H1 (cell line): ENCODE data around the gene H1-8. TPM values are rescaled to one million over a fixed set of nuclear protein-coding genes. Genes with fewer than 3 reads are reported as not detected.

ENCODE experiments used
- CTCF ChIA-PET: fragments of 300-600 bp; sonication (Branson Sonifier 250); formaldehyde crosslinking; loops from one replicate; lab custom pipeline; 2021; ENCODE audit not compliant: partially characterized antibody; lab: Charles Lee
- POLR2A ChIA-PET: fragments of 300-600 bp; sonication (Branson Sonifier 250); formaldehyde crosslinking; loops from one replicate; lab custom pipeline; 2021; ENCODE audit warnings: inconsistent platforms; ENCODE audit not compliant: partially characterized antibody; lab: Charles Lee
- DNase-seq, 2 experiments: peaks; one replicate each; pipeline versions ENCODE4 v3.0.0 to v3.0.0-alpha.2; 2010 to 2022; ENCODE audit warnings: low spot score in 2 of 2, low read depth in 1 of 2, mixed read lengths in 1 of 2
- FAIRE-seq: peaks from 2 replicates; lab custom pipeline; 2011; peaks lifted over from hg19 to GRCh38; lab: Jason Lieb, UNC
- H2AFZ ChIP-seq: 2 replicates; pipeline ENCODE4 v1.8.1; 2012; ENCODE audit warnings: low read length, inconsistent platforms
- H2AK5ac ChIP-seq: 2 replicates; pipeline ENCODE4 v1.6.1; 2013; ENCODE audit warnings: low read depth, low read length
- H2BK120ac ChIP-seq: replicated peaks from 2 replicates; pipeline ENCODE3; 2013; ENCODE audit warnings: low read depth, low read length, inconsistent platforms
- H2BK12ac ChIP-seq: 2 replicates; pipeline ENCODE4 v1.6.1; 2013; ENCODE audit warnings: low read depth, low read length
- H2BK15ac ChIP-seq: 2 replicates; pipeline ENCODE4 v1.6.1; 2013; ENCODE audit warnings: low read length
- H2BK20ac ChIP-seq: 2 replicates; pipeline ENCODE4 v1.6.1; 2013; ENCODE audit warnings: low read length
- H2BK5ac ChIP-seq: 2 replicates; pipeline ENCODE4 v1.6.1; 2013; ENCODE audit warnings: low read depth, low read length
- H3K14ac ChIP-seq: 2 replicates; pipeline ENCODE4 v1.6.1; 2013; ENCODE audit warnings: inconsistent platforms; ENCODE audit not compliant: insufficient read length
- H3K18ac ChIP-seq: 2 replicates; pipeline ENCODE4 v1.6.1; 2013; ENCODE audit warnings: low read length; ENCODE audit errors: extremely low read depth
- H3K23ac ChIP-seq: 2 replicates; pipeline ENCODE4 v1.6.1; 2013; ENCODE audit warnings: inconsistent platforms; ENCODE audit not compliant: insufficient read length
- H3K23me2 ChIP-seq: 2 replicates; pipeline ENCODE4 v1.6.1; 2013; ENCODE audit warnings: low read depth, low read length
- H3K27ac ChIP-seq: 2 replicates; pipeline ENCODE4 v1.6.1; 2011; ENCODE audit warnings: low read depth, low read length, inconsistent platforms
- H3K27me3 ChIP-seq, 4 experiments: replicated peaks in 1 of 4; 1 replicate in 1 of 4; 2 replicates in 3 of 4; pipeline versions ENCODE4 v1.6.1 to v1.8.1; 2011 to 2013; ENCODE audit warnings: low read length in 3 of 4, mild to moderate bottlenecking in 3 of 4, inconsistent platforms in 2 of 4, mixed read lengths in 2 of 4, moderate library complexity in 1 of 4; ENCODE audit not compliant: control insufficient read depth in 3 of 4, insufficient read depth in 3 of 4; ENCODE audit errors: extremely low read depth in 1 of 4
- H3K36me3 ChIP-seq, 4 experiments: 2 replicates each; pipeline versions ENCODE4 v1.6.1 to v1.8.1; 2011 to 2013; ENCODE audit warnings: mild to moderate bottlenecking in 4 of 4, low read length in 3 of 4, moderate library complexity in 2 of 4, control low read depth in 1 of 4, inconsistent platforms in 1 of 4; ENCODE audit not compliant: insufficient read depth in 4 of 4, control insufficient read depth in 2 of 4
- H3K4ac ChIP-seq: replicated peaks from 2 replicates; pipeline ENCODE3; 2013; ENCODE audit warnings: low read length, low read depth, mixed read lengths, inconsistent platforms; ENCODE audit not compliant: insufficient read length
- H3K4me1 ChIP-seq, 4 experiments: replicated peaks in 1 of 4; 1 replicate in 1 of 4; 2 replicates in 3 of 4; pipeline versions ENCODE4 v1.6.1 to v1.8.1; 2011 to 2013; ENCODE audit warnings: low read length in 3 of 4, inconsistent platforms in 2 of 4, mixed read lengths in 1 of 4; ENCODE audit not compliant: insufficient read depth in 4 of 4, control insufficient read depth in 3 of 4
- H3K4me2 ChIP-seq, 2 experiments: 2 replicates each; pipeline versions ENCODE4 v1.6.1 to v1.8.1; 2011 to 2013; ENCODE audit warnings: low read depth in 2 of 2, low read length in 2 of 2, control low read depth in 1 of 2, inconsistent platforms in 1 of 2, mild to moderate bottlenecking in 1 of 2; ENCODE audit not compliant: insufficient read depth in 1 of 2
- H3K4me3 ChIP-seq, 4 experiments: fragments of 200-600, 300-600 bp in 1 of 4; sonication (generic), shearing (Covaris generic), sonication (Bioruptor Twin) in 1 of 4; 2 replicates each; pipeline versions ENCODE4 v1.5.1 to v1.8.1; 2011 to 2016; ENCODE audit warnings: low read length in 4 of 4, low read depth in 3 of 4, control low read depth in 2 of 4, inconsistent platforms in 2 of 4, mild to moderate bottlenecking in 2 of 4, mixed read lengths in 1 of 4, moderate library complexity in 1 of 4; ENCODE audit not compliant: insufficient read depth in 2 of 4; ENCODE audit errors: extremely low read depth in 1 of 4
- H3K56ac ChIP-seq: replicated peaks from 2 replicates; pipeline ENCODE3; 2013; ENCODE audit warnings: low read depth, mild to moderate bottlenecking, mixed read lengths, low read length, inconsistent platforms; ENCODE audit not compliant: insufficient read length
- H3K79me1 ChIP-seq: 2 replicates; pipeline ENCODE4 v1.6.1; 2013; ENCODE audit warnings: low read depth, low read length, control low read depth
- H3K79me2 ChIP-seq, 2 experiments: 2 replicates each; pipeline versions ENCODE4 v1.6.1 to v1.8.1; 2012 to 2013; ENCODE audit warnings: low read length in 2 of 2, mild to moderate bottlenecking in 2 of 2, inconsistent platforms in 1 of 2; ENCODE audit not compliant: insufficient read depth in 2 of 2, control insufficient read depth in 1 of 2
- H3K9ac ChIP-seq, 4 experiments: replicated peaks in 1 of 4; 1 replicate in 1 of 4; 2 replicates in 3 of 4; pipeline versions ENCODE4 v1.6.1 to v1.8.1; 2011 to 2013; ENCODE audit warnings: low read depth in 3 of 4, low read length in 3 of 4, control low read depth in 2 of 4, mild to moderate bottlenecking in 2 of 4, moderate library complexity in 2 of 4, inconsistent platforms in 1 of 4; ENCODE audit errors: extremely low read depth in 1 of 4
- H3K9me3 ChIP-seq, 2 experiments: 2 replicates each; pipeline versions ENCODE4 v1.6.1 to v1.8.1; 2012 to 2013; ENCODE audit warnings: mild to moderate bottlenecking in 2 of 2, moderate library complexity in 2 of 2, control low read depth in 1 of 2, inconsistent platforms in 1 of 2, low read depth in 1 of 2, low read length in 1 of 2, mixed read lengths in 1 of 2; ENCODE audit not compliant: insufficient read depth in 2 of 2
- H4K20me1 ChIP-seq, 2 experiments: replicated peaks in 1 of 2; 2 replicates each; pipeline versions ENCODE3 to v1.8.1; 2011 to 2013; ENCODE audit warnings: inconsistent platforms in 2 of 2, low read length in 2 of 2, mild to moderate bottlenecking in 1 of 2; ENCODE audit not compliant: insufficient read depth in 2 of 2, control insufficient read depth in 1 of 2
- H4K5ac ChIP-seq: 2 replicates; pipeline ENCODE4 v1.6.1; 2013; ENCODE audit warnings: low read length, low read depth, mixed read lengths, inconsistent platforms; ENCODE audit not compliant: insufficient read length
- H4K8ac ChIP-seq: 2 replicates; pipeline ENCODE4 v1.8.0; 2013; ENCODE audit warnings: mild to moderate bottlenecking, moderate library complexity, low read length, inconsistent platforms; ENCODE audit not compliant: insufficient read depth; ENCODE audit errors: extremely low read depth
- H4K91ac ChIP-seq: replicated peaks from 2 replicates; pipeline ENCODE3; 2013; ENCODE audit warnings: low read length, mixed read lengths, inconsistent platforms; ENCODE audit not compliant: insufficient read length
- BACH1 ChIP-seq: IDR thresholded peaks from 2 replicates; pipeline ENCODE4 v1.6.1; 2012; ENCODE audit warnings: low read length, improper control_type of control experiment
- CBX5 ChIP-seq: fragments of 300-800, 300-1000 bp; sonication (generic); IDR thresholded peaks from 2 replicates; pipeline ENCODE4 v1.7.1; 2016; ENCODE audit warnings: antibody characterized with exemption, low read length, low read depth
- EZH2 ChIP-seq: fragments of 200-600 bp; sonication (generic); IDR thresholded peaks from 2 replicates; pipeline ENCODE4 v1.7.1; 2012; ENCODE audit warnings: low read depth, mild to moderate bottlenecking, moderate library complexity, low read length, inconsistent platforms; ENCODE audit not compliant: severe bottlenecking
- KDM1A ChIP-seq: fragments of 200-600, 300-600 bp; sonication (generic); IDR thresholded peaks from 2 replicates; pipeline ENCODE4 v1.7.1; 2016; ENCODE audit warnings: mild to moderate bottlenecking, low read length, borderline replicate concordance
- KDM5A ChIP-seq: fragments of 200-600 bp; IDR thresholded peaks from 2 replicates; pipeline ENCODE4 v1.7.1; 2012; ENCODE audit warnings: mild to moderate bottlenecking, low read length, inconsistent platforms, mixed read lengths
- MAX ChIP-seq: IDR thresholded peaks from 2 replicates; pipeline ENCODE4 v1.6.1; 2012; ENCODE audit warnings: inconsistent platforms
- NRF1 ChIP-seq: IDR thresholded peaks from 2 replicates; pipeline ENCODE4 v1.6.1; 2011; ENCODE audit warnings: mild to moderate bottlenecking, low read depth, low read length, improper control_type of control experiment
- POU5F1 ChIP-seq: IDR thresholded peaks from 2 replicates; pipeline ENCODE4 v1.6.1; 2011; ENCODE audit warnings: low read depth, mild to moderate bottlenecking, low read length, moderate library complexity
- RAD21 ChIP-seq, 2 experiments: IDR thresholded peaks in 1 of 2; conservative IDR thresholded peaks in 1 of 2; 2 replicates each; pipeline ENCODE4 v1.6.1; 2011; ENCODE audit warnings: low read depth in 2 of 2, low read length in 2 of 2, improper control_type of control experiment in 1 of 2, inconsistent platforms in 1 of 2, mild to moderate bottlenecking in 1 of 2, moderate library complexity in 1 of 2
- RNF2 ChIP-seq: fragments of 200-900, 300-1000 bp; sonication (generic); IDR thresholded peaks from 2 replicates; pipeline ENCODE4 v1.7.1; 2016; ENCODE audit warnings: borderline replicate concordance, low read depth, mild to moderate bottlenecking, antibody characterized with exemption, low read length; ENCODE audit not compliant: poor library complexity, severe bottlenecking; ENCODE audit errors: missing control alignments
- SP2 ChIP-seq: IDR thresholded peaks from 2 replicates; pipeline ENCODE4 v1.6.1; 2012; ENCODE audit warnings: mild to moderate bottlenecking, low read length, inconsistent platforms
- SUZ12 ChIP-seq: fragments of 200-600 bp; sonication (generic); IDR thresholded peaks from 2 replicates; pipeline ENCODE4 v1.6.1; 2012; ENCODE audit warnings: mild to moderate bottlenecking, inconsistent platforms, low read length, moderate library complexity, mixed read lengths
- TBP ChIP-seq: IDR thresholded peaks from 2 replicates; pipeline ENCODE4 v1.6.1; 2011; ENCODE audit warnings: low read depth, low read length, improper control_type of control experiment
- YY1 ChIP-seq: IDR thresholded peaks from 2 replicates; pipeline ENCODE4 v1.6.1; 2011; ENCODE audit warnings: low read depth, mild to moderate bottlenecking, low read length
- WGBS, 2 experiments: shearing (Covaris generic) in 1 of 2; methylation state at CpG; one replicate each; pipeline versions ENCODE4 v1.1.6 to v1.1.7; 2013 to 2015; ENCODE audit warnings: low lambda C conversion rate in 2 of 2, mixed read lengths in 2 of 2, inconsistent platforms in 1 of 2, low coverage in 1 of 2, missing lambda C conversion rate in 1 of 2; ENCODE audit not compliant: insufficient replicate concordance in 2 of 2, insufficient coverage in 1 of 2, insufficient read length in 1 of 2; ENCODE audit errors: extremely low coverage in 1 of 2, missing lambda C conversion rate in 1 of 2; 5-methylcytosine and 5-hydroxymethylcytosine counted together
- polyA plus RNA-seq, 7 experiments: library from polyadenylated mRNA; depleted of rRNA in 3 of 7; stranded (reverse) in 5 of 7; unstranded in 2 of 7; fragments of >200 nt in 5 of 7; fragments of 200-250 nt in 2 of 7; gene quantifications; 1 replicate in 5 of 7; 2 replicates in 1 of 7; 4 replicates in 1 of 7; pipeline versions ENCODE4 v1.2.1 to v1.2.3, GENCODE V29; 2011 to 2013; ENCODE audit warnings: missing spikeins in 2 of 7, mixed read lengths in 2 of 7
- total RNA-seq: library from RNA; stranded (reverse); fragmentation: NEBNext Ultra II Directional; extraction: Animal tissue kit (Norgen Biotek cat#: 25700); gene quantifications from 2 replicates; pipeline ENCODE4 v1.2.1, GENCODE V29; 2021

Gene H1-8
- total and polyA plus RNA-seq, 2 of the 8 experiments (the other 6 are each of a cell fraction or from before 2014, with no cell fraction given): not detected

GRCh38 chr3:129517516-129517915 is 25.5 kb upstream of the H1-8 start:
- H3K27me3 ChIP-seq: no peaks in the 10 kb centered on the region
- H3K4ac ChIP-seq: no peak overlapping the region
- ChIA-PET POLR2A (interaction anchor here (1.1 to 2.8 kb wide), 2 partner anchors 10 to 31 kb away, joined by 3 to 12 read pairs; partner anchors contain the start of gene RHO), CTCF (interaction anchor here (1.0 to 2.1 kb wide), 7 partner anchors 8 to 89 kb away, joined by 3 to 9 read pairs (median 4); partner anchors contain the start of gene PLXND1)
- no peaks in the 10 kb centered on the region; a peak in 2 of 8 replicates for H3K36me3 ChIP-seq
- no peak for DNase-seq
- no peak overlapping the region for H4K91ac ChIP-seq
- no peaks in the 10 kb centered on the region for H3K79me1 ChIP-seq
- no peak overlapping the region for H2BK5ac ChIP-seq
- H4K5ac ChIP-seq: no peak overlapping the region
- TF ChIP-seq KDM5A (no peak), SP2 (no peak), EZH2 (no peak), CBX5 (no peak), KDM1A (no peak), BACH1 (no peak), RNF2 (no peak), MAX (no peak), TBP (no peak), RAD21 (IDR thresholded peaks at IDR 0.05 in 1 of 2, conservative IDR thresholded peaks at IDR 0.05 in 1 of 2; ENCODE audit: low read depth in 2 of 2, low read length in 2 of 2) (no peak), YY1 (no peak), POU5F1 (no peak), NRF1 (no peak), SUZ12 (no peak)
- no peak overlapping the region for H4K8ac ChIP-seq
- H3K27ac ChIP-seq: no peak overlapping the region
- no peak overlapping the region for H3K18ac ChIP-seq
- H3K4me1 ChIP-seq: no peaks in the 10 kb centered on the region; a peak in 1 of 7 replicates
- no peak overlapping the region for H3K23ac ChIP-seq
- H3K4me2 ChIP-seq: no peak overlapping the region
- H2AK5ac ChIP-seq: no peak overlapping the region
- no peak overlapping the region for H3K14ac ChIP-seq
- no peak for FAIRE-seq
- no peak overlapping the region for H2BK120ac ChIP-seq
- H2BK20ac ChIP-seq: no peak overlapping the region
- WGBS, 2 experiments: 80% methylated on average over 7 of the region's 7 CpGs; no CpG with 5 or more reads in 1 of the 2 experiments
- H3K4me3 ChIP-seq: no peak overlapping the region
- H3K9ac ChIP-seq: no peak overlapping the region
- H2AFZ ChIP-seq: no peak overlapping the region
- H2BK15ac ChIP-seq: no peak overlapping the region
- no peaks in the 10 kb centered on the region for H3K9me3 ChIP-seq
- no peaks in the 10 kb centered on the region for H4K20me1 ChIP-seq
- no peaks in the 10 kb centered on the region for H3K23me2 ChIP-seq
- no peak overlapping the region for H2BK12ac ChIP-seq
- no peak overlapping the region for H3K56ac ChIP-seq
- H3K79me2 ChIP-seq: no peaks in the 10 kb centered on the region
